Thyroid gland (tissue), 4 donors: ENCODE results near the gene LHFPL4.

Experiments used
- CTCF ChIP-seq, 6 experiments: fragments of 200-600 bp in 3 of 6; fragments of 450-650 bp in 3 of 6; sonication (generic) in 3 of 6; IDR thresholded peaks; one replicate each; pipeline ENCODE4 v1.5.1; 2016 to 2019; ENCODE audit warnings: antibody characterized with exemption in 6 of 6, mild to moderate bottlenecking in 2 of 6, inconsistent platforms in 1 of 6, moderate library complexity in 1 of 6
- POLR2A ChIP-seq, 2 donors: fragments of 450-650 bp; IDR thresholded peaks; one replicate each; pipeline ENCODE4 v1.6.1; 2017; ENCODE audit warnings: antibody characterized with exemption in 2 of 2, mild to moderate bottlenecking in 2 of 2, moderate library complexity in 1 of 2

- TF ChIP-seq CTCF (IDR thresholded peaks at IDR 0.05) (no peak), POLR2A (IDR thresholded peaks at IDR 0.05) (no peak)
Observed at GRCh38 chr3:9498781-9499180, 54.8 kb downstream of the LHFPL4 start.
